DND-41 (cell line): Measurements from ENCODE around the gene PTGS1.

ENCODE experiments used
- ATAC-seq: fragments of 200-7000 bp; cut with Tn5 transposase; 3 replicates; pipeline ENCODE4 v1.9.1; 2021; ENCODE audit warnings: low read depth; ENCODE audit not compliant: insufficient read depth
- DNase-seq: peaks from one replicate; pipeline ENCODE4 v3.0.0-alpha.2; 2020
- H2AFZ ChIP-seq: 2 replicates; pipeline ENCODE4 v1.6.0; 2012; ENCODE audit warnings: low read depth, low read length
- H3K27ac ChIP-seq: 2 replicates; pipeline ENCODE4 v1.5.1; 2012; ENCODE audit warnings: low read length, inconsistent platforms
- H3K27me3 ChIP-seq: fragments of 200-600 bp; sonication (generic); 2 replicates; pipeline ENCODE4 v1.6.0; 2012; ENCODE audit warnings: low read length, mild to moderate bottlenecking, inconsistent platforms; ENCODE audit not compliant: insufficient read depth, poor library complexity
- H3K36me3 ChIP-seq: 2 replicates; pipeline ENCODE4 v1.5.1; 2012; ENCODE audit warnings: low read length, inconsistent platforms; ENCODE audit not compliant: insufficient read depth
- H3K4me1 ChIP-seq: 2 replicates; pipeline ENCODE4 v1.5.1; 2012; ENCODE audit warnings: mild to moderate bottlenecking, low read length; ENCODE audit not compliant: insufficient read depth
- H3K4me2 ChIP-seq: 2 replicates; pipeline ENCODE4 v1.6.0; 2012; ENCODE audit warnings: mild to moderate bottlenecking, moderate library complexity, low read length, inconsistent platforms; ENCODE audit not compliant: insufficient read depth
- H3K4me3 ChIP-seq, 2 experiments: fragments of 200-600 bp in 1 of 2; shearing (Covaris generic) in 1 of 2; 2 replicates each; pipeline ENCODE4 v1.5.1; 2012 to 2016; ENCODE audit warnings: inconsistent platforms in 2 of 2, low read length in 2 of 2, mild to moderate bottlenecking in 2 of 2, low read depth in 1 of 2, moderate library complexity in 1 of 2
- H3K79me2 ChIP-seq: 2 replicates; pipeline ENCODE4 v1.6.0; 2012; ENCODE audit warnings: low read length, inconsistent platforms; ENCODE audit not compliant: insufficient read depth
- H3K9ac ChIP-seq: 2 replicates; pipeline ENCODE4 v1.6.0; 2012; ENCODE audit warnings: low read depth, mild to moderate bottlenecking, inconsistent platforms, low read length, moderate library complexity
- H3K9me3 ChIP-seq: 2 replicates; pipeline ENCODE4 v1.5.1; 2012; ENCODE audit warnings: low read length, moderate library complexity, mild to moderate bottlenecking, inconsistent platforms; ENCODE audit not compliant: insufficient read depth, severe bottlenecking
- H4K20me1 ChIP-seq: 2 replicates; pipeline ENCODE4 v1.6.0; 2012; ENCODE audit warnings: low read length; ENCODE audit not compliant: insufficient read depth
- EZH2 ChIP-seq: IDR thresholded peaks from 3 replicates; pipeline ENCODE4 v1.6.1; 2012; ENCODE audit warnings: borderline replicate concordance, low read depth, mild to moderate bottlenecking, moderate library complexity, low read length, inconsistent platforms; ENCODE audit not compliant: severe bottlenecking
- TF ChIP-seq, protein P1 (sequence below): IDR thresholded peaks from 2 replicates; pipeline ENCODE4 v1.5.1; 2012; ENCODE audit warnings: borderline replicate concordance, low read length, moderate library complexity, mild to moderate bottlenecking; ENCODE audit not compliant: poor library complexity, severe bottlenecking; ENCODE audit errors: extremely low read depth

PTGS1 gene

DNA sequence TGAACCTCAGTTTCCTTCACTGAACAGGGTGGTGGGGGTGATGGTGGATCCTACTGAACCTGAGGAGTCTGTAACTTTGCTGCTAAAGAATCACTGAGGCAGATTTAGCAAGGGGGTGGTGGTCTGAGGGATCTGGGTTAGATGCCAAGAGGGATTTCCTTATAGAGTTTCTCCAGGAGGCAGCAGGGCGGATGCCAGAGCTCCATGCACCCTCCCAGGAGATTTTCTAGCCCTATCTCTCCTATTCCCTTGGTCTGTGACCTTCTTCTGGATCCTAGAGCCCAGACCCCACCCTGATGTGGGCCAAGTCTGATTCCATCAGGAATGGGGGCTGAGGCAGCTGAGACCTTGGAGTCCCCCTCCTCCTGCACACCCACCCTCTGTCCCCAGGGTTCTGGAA, 6.0 kb downstream of the PTGS1 start:
- peaks cover 4% of the 10 kb centered on the region for H3K9me3 ChIP-seq
- H3K27ac ChIP-seq: no peak overlapping the region
- H3K27me3 ChIP-seq: no peaks in the 10 kb centered on the region
- no peak overlapping the region for H3K4me2 ChIP-seq
- H3K4me1 ChIP-seq: no peaks in the 10 kb centered on the region
- H3K4me3 ChIP-seq: no peak overlapping the region
- no peaks in the 10 kb centered on the region for H4K20me1 ChIP-seq
- DNase-seq: no peak
- TF ChIP-seq EZH2: no peak
- TF ChIP-seq, protein P1, sequence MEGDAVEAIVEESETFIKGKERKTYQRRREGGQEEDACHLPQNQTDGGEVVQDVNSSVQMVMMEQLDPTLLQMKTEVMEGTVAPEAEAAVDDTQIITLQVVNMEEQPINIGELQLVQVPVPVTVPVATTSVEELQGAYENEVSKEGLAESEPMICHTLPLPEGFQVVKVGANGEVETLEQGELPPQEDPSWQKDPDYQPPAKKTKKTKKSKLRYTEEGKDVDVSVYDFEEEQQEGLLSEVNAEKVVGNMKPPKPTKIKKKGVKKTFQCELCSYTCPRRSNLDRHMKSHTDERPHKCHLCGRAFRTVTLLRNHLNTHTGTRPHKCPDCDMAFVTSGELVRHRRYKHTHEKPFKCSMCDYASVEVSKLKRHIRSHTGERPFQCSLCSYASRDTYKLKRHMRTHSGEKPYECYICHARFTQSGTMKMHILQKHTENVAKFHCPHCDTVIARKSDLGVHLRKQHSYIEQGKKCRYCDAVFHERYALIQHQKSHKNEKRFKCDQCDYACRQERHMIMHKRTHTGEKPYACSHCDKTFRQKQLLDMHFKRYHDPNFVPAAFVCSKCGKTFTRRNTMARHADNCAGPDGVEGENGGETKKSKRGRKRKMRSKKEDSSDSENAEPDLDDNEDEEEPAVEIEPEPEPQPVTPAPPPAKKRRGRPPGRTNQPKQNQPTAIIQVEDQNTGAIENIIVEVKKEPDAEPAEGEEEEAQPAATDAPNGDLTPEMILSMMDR: no peak
- no peak overlapping the region for H2AFZ ChIP-seq
- H3K9ac ChIP-seq: no peak overlapping the region
- H3K36me3 ChIP-seq: no peaks in the 10 kb centered on the region
- no peak for ATAC-seq
- no peaks in the 10 kb centered on the region for H3K79me2 ChIP-seq

DNA sequence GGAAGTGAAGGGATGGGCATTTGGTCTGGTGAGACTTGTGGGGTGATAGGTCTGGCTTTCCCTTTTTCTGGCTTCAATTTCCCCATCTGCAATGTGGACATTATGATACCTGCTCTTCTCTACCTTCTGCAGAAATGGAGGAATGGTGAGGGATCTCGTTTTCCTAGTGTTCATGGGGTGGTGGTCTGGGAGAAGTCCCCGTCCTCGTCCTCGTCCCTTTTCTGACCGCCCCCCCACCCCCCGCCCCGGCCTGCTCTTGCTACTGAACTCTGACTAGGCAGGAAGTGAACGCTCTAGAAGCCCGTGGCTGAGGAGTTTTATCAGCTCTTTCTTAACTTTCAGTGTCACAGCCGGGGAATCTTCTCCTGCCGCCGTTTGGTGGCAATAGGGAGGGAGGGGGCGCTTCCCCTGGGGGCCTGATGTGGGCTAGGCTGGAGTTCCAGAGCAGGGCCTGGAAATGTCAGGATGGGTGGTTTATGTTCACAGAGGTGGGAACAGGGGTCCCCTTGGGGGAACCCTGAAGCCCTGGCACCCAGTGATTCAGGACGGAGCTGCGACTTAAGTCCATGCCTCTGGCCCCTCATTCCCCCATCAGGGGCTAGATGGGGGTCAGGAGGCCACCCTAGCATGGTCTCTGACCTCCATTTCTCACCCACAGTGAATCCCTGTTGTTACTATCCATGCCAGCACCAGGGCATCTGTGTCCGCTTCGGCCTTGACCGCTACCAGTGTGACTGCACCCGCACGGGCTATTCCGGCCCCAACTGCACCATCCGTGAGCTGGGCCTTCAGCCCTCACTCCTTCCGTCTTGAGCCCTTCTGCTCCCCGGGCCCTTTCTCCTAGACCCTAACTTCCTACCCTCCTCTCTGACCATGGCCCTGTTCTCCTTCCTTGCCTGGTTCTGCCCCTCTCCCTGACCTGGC, 6.7 kb downstream of the PTGS1 start:
- Histone ChIP-seq H3K27me3 (no peaks in the 10 kb centered on the region), H3K4me3 (no peak overlapping the region), H2AFZ (no peak overlapping the region), H3K4me2 (no peak overlapping the region), H3K79me2 (no peaks in the 10 kb centered on the region), H3K9ac (no peak overlapping the region), H4K20me1 (no peaks in the 10 kb centered on the region), H3K36me3 (no peaks in the 10 kb centered on the region), H3K9me3 (peaks cover 4% of the 10 kb centered on the region), H3K4me1 (no peaks in the 10 kb centered on the region), H3K27ac (no peak overlapping the region)
- ATAC-seq (no peak), DNase-seq (no peak)
- TF ChIP-seq, protein P1: no peak
- no peak for TF ChIP-seq EZH2

DNA sequence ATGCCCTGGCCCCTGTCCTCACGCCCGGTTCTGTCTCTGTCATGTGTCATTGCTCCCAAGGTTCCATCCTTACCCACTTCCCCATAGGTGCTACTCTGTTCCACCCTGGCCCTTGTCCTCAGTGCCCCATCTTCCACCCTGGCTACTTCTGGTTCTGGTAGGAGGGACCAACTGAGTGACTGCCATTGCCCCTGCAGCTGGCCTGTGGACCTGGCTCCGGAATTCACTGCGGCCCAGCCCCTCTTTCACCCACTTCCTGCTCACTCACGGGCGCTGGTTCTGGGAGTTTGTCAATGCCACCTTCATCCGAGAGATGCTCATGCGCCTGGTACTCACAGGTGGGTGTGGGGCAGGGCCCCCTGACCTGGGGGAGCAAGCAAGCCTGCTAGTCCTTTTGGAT, 7.4 kb downstream of the PTGS1 start:
- no peaks in the 10 kb centered on the region for H3K79me2 ChIP-seq
- TF ChIP-seq EZH2: no peak
- TF ChIP-seq, protein P1: no peak
- no peak overlapping the region for H3K9ac ChIP-seq
- no peak overlapping the region for H3K4me2 ChIP-seq
- H2AFZ ChIP-seq: no peak overlapping the region
- no peak for DNase-seq
- ATAC-seq: no peak
- no peak overlapping the region for H3K4me3 ChIP-seq
- peaks cover 4% of the 10 kb centered on the region for H3K9me3 ChIP-seq
- no peaks in the 10 kb centered on the region for H3K27me3 ChIP-seq
- H3K27ac ChIP-seq: no peak overlapping the region
- no peaks in the 10 kb centered on the region for H3K36me3 ChIP-seq
- no peaks in the 10 kb centered on the region for H3K4me1 ChIP-seq
- no peaks in the 10 kb centered on the region for H4K20me1 ChIP-seq
